ENCODE measurements around the gene SEMA5B.

SEMA5B gene

GRCh38 chr3:122942937-122943827 is 84.4 kb downstream of the SEMA5B start:
- DNase-seq (ENCODE audit: low read depth) = no peak

- DNase-seq (ENCODE audit: low read depth) = no peak
These were observed 85.3 kb downstream of the SEMA5B start for GRCh38 chr3:122942239-122942638.

- no peak for DNase-seq (ENCODE audit: low read depth)
These were observed 86.0 kb downstream of the SEMA5B start for GRCh38 chr3:122941228-122942206.

GRCh38 chr3:122940628-122941086 is 86.9 kb downstream of the SEMA5B start:
- DNase-seq (ENCODE audit: low read depth) = no peak

- no peak for DNase-seq (ENCODE audit: low read depth)
These were observed 88.7 kb downstream of the SEMA5B start for GRCh38 chr3:122938783-122939425.

GRCh38 chr3:122937745-122938144 is 89.8 kb downstream of the SEMA5B start:
- no peak for DNase-seq (ENCODE audit: low read depth)

- no peak for DNase-seq (ENCODE audit: low read depth)
These were observed 90.6 kb downstream of the SEMA5B start for GRCh38 chr3:122936986-122937385.

GRCh38 chr3:122936335-122936734 is 91.2 kb downstream of the SEMA5B start:
- DNase-seq (ENCODE audit: low read depth) = no peak

- DNase-seq (ENCODE audit: low read depth) = no peak
These were observed 93.3 kb downstream of the SEMA5B start for GRCh38 chr3:122934251-122934650.

- no peak for DNase-seq (ENCODE audit: low read depth)
These were observed 95.2 kb downstream of the SEMA5B start for GRCh38 chr3:122932251-122932967.

GRCh38 chr3:122931636-122932035 is 95.9 kb downstream of the SEMA5B start:
- no peak for DNase-seq (ENCODE audit: low read depth)

GRCh38 chr3:122930063-122930997 is 97.2 kb downstream of the SEMA5B start:
- no peak for DNase-seq (ENCODE audit: low read depth)

- no peak for DNase-seq (ENCODE audit: low read depth)
These were observed 98.1 kb downstream of the SEMA5B start for GRCh38 chr3:122929188-122930062.

- DNase-seq (ENCODE audit: low read depth) = no peak
These were observed 99.0 kb downstream of the SEMA5B start for GRCh38 chr3:122928396-122929187.

GRCh38 chr3:122927726-122928125 is 99.8 kb downstream of the SEMA5B start:
- DNase-seq (ENCODE audit: low read depth) = no peak

- DNase-seq (ENCODE audit: low read depth) = no peak
These were observed 100.8 kb downstream of the SEMA5B start for GRCh38 chr3:122926811-122927210.

- no peak for DNase-seq (ENCODE audit: low read depth)
These were observed 101.2 kb downstream of the SEMA5B start for GRCh38 chr3:122926322-122926721.

GRCh38 chr3:122925756-122926155 is 101.8 kb downstream of the SEMA5B start:
- DNase-seq (ENCODE audit: low read depth) = no peak
